Trophoblast cell (in vitro differentiated cells and primary cell): ENCODE data around the gene KLK11.

Experiments
- DNase-seq, 2 donors: peaks; one replicate each; pipeline ENCODE4 v3.0.0-alpha.2; 2016
- H2AFZ ChIP-seq: 2 replicates; pipeline ENCODE4 v1.6.1; 2013; ENCODE audit warnings: low read length, moderate library complexity, mild to moderate bottlenecking; ENCODE audit not compliant: insufficient read depth, poor library complexity
- H2AK5ac ChIP-seq: 2 replicates; pipeline ENCODE4 v1.6.1; 2013; ENCODE audit warnings: mild to moderate bottlenecking, low read length
- H2BK120ac ChIP-seq: 2 replicates; pipeline ENCODE4 v1.6.1; 2013; ENCODE audit warnings: low read length, mild to moderate bottlenecking, moderate library complexity; ENCODE audit not compliant: insufficient read depth, poor library complexity
- H2BK12ac ChIP-seq: 2 replicates; pipeline ENCODE4 v1.6.1; 2013; ENCODE audit warnings: mild to moderate bottlenecking, low read length, moderate library complexity
- H2BK5ac ChIP-seq: 2 replicates; pipeline ENCODE4 v1.6.1; 2013; ENCODE audit warnings: low read length, low read depth, moderate library complexity, mild to moderate bottlenecking; ENCODE audit not compliant: poor library complexity
- H3K14ac ChIP-seq: 2 replicates; pipeline ENCODE4 v1.6.1; 2013; ENCODE audit warnings: mild to moderate bottlenecking, low read length
- H3K18ac ChIP-seq: 2 replicates; pipeline ENCODE4 v1.6.1; 2013; ENCODE audit warnings: mild to moderate bottlenecking, low read length
- H3K23ac ChIP-seq: 2 replicates; pipeline ENCODE4 v1.6.1; 2013; ENCODE audit warnings: low read length
- H3K27ac ChIP-seq: 2 replicates; pipeline ENCODE4 v1.5.1; 2013; ENCODE audit warnings: low read depth, mild to moderate bottlenecking, inconsistent platforms, low read length, moderate library complexity
- H3K27me3 ChIP-seq: 2 replicates; pipeline ENCODE4 v1.6.1; 2013; ENCODE audit warnings: inconsistent platforms, mild to moderate bottlenecking, low read length, moderate library complexity; ENCODE audit not compliant: insufficient read depth
- H3K36me3 ChIP-seq, 2 experiments: 1 replicate in 1 of 2; 2 replicates in 1 of 2; pipeline ENCODE4 v1.6.1; 2013; ENCODE audit warnings: low read length in 2 of 2, mild to moderate bottlenecking in 2 of 2, moderate library complexity in 1 of 2; ENCODE audit not compliant: insufficient read depth in 2 of 2, control insufficient read depth in 1 of 2
- H3K4ac ChIP-seq: 2 replicates; pipeline ENCODE4 v1.6.1; 2013; ENCODE audit warnings: low read depth, mild to moderate bottlenecking, low read length, moderate library complexity
- H3K4me1 ChIP-seq, 2 experiments: 1 replicate in 1 of 2; 2 replicates in 1 of 2; pipeline ENCODE4 v1.6.1; 2013; ENCODE audit warnings: low read length in 2 of 2, mild to moderate bottlenecking in 2 of 2, moderate library complexity in 1 of 2; ENCODE audit not compliant: insufficient read depth in 2 of 2, control insufficient read depth in 1 of 2
- H3K4me2 ChIP-seq: 2 replicates; pipeline ENCODE4 v1.6.1; 2013; ENCODE audit warnings: inconsistent platforms, mild to moderate bottlenecking, low read length, moderate library complexity
- H3K4me3 ChIP-seq: 2 replicates; pipeline ENCODE4 v1.5.1; 2013; ENCODE audit warnings: mild to moderate bottlenecking, low read depth, low read length, inconsistent platforms
- H3K79me1 ChIP-seq: one replicate; pipeline ENCODE4 v1.6.1; 2013; ENCODE audit warnings: low read length
- H3K79me2 ChIP-seq: 2 replicates; pipeline ENCODE4 v1.6.1; 2013; ENCODE audit warnings: low read length, mild to moderate bottlenecking; ENCODE audit not compliant: control insufficient read depth, insufficient read depth, poor library complexity
- H3K9ac ChIP-seq: 2 replicates; pipeline ENCODE4 v1.6.1; 2013; ENCODE audit warnings: mild to moderate bottlenecking, low read length
- H3K9me3 ChIP-seq: 2 replicates; pipeline ENCODE4 v1.6.1; 2013; ENCODE audit warnings: low read depth, mild to moderate bottlenecking, control low read depth, inconsistent platforms, low read length; ENCODE audit not compliant: insufficient read depth
- H4K12ac ChIP-seq: 2 replicates; pipeline ENCODE4 v1.6.1; 2013; ENCODE audit warnings: low read depth, mild to moderate bottlenecking, low read length, moderate library complexity
- H4K8ac ChIP-seq: 2 replicates; pipeline ENCODE4 v1.6.1; 2013; ENCODE audit warnings: low read depth, mild to moderate bottlenecking, low read length, moderate library complexity
- H4K91ac ChIP-seq: one replicate; pipeline ENCODE4 v1.6.1; 2013; ENCODE audit warnings: low read depth, mild to moderate bottlenecking, low read length, moderate library complexity
- WGBS: extraction: QIAGEN DNeasy Blood & Tissue Kit; methylation state at CpG from one replicate; pipeline ENCODE4 v1.1.7; 2013; ENCODE audit warnings: missing lambda C conversion rate; ENCODE audit not compliant: insufficient read length, insufficient coverage; ENCODE audit errors: extremely low coverage; 5-methylcytosine and 5-hydroxymethylcytosine counted together

Gene KLK11

DNA sequence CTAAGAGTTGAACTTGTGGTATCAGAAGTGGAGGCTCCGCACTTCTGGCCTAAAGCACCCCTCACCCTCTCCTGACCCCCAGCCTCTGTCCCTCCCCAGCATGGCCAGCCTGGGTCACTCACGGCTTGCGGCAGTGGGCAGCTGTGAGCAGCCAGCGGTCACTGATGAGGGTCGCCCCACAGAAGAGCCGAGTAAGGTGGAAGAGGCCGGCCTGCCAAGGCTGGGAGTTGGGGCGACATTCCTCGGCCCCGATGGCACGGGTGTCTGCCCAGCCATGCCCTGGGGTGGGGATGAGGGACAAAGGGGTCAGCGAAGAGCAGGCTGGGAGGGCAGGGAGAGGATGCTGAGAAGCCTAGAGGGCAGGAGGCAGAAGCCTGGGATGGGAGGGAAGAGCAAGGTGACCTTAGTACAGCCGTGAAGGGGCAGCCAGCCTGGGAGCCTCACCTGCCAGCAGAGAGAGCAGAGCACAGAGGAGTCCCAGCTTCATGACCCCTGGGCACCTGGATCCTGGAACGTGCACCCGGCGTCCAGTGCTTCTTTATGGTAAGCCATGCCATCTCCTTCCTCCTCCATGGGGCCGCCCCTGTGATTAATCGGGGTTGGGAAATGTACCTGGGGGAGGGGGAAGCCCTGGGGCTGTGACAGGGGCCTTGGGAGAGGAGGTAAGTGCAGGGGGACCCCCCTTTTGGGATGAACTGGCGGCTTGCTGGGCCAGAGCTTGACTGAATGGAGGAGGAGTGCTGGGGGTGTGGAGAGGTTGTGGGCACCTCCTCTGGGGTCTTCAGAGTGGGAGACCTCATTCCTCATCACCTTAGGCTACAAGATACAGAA lies 17.1 kb downstream of the KLK11 start:
- H2BK12ac ChIP-seq, result no peak overlapping the region
- H3K4me1 ChIP-seq, result peaks cover 0 to 6% of the 10 kb centered on the region in 2 experiments
- H3K23ac ChIP-seq, result no peak overlapping the region
- no peak overlapping the region for H2AFZ ChIP-seq
- no peak overlapping the region for H3K27ac ChIP-seq
- H4K8ac ChIP-seq, result no peak overlapping the region
- WGBS, result no CpG with 5 or more reads among the region's 19 CpGs
- no peak overlapping the region for H3K4me2 ChIP-seq
- peaks cover 3% of the 10 kb centered on the region for H3K9me3 ChIP-seq
- no peak overlapping the region for H4K91ac ChIP-seq
- DNase-seq, result no peak
- H2BK120ac ChIP-seq, result no peak overlapping the region
- no peak overlapping the region for H3K14ac ChIP-seq
- no peaks in the 10 kb centered on the region for H3K79me2 ChIP-seq
- H3K4ac ChIP-seq, result no peak overlapping the region
- no peak overlapping the region for H4K12ac ChIP-seq
- no peak overlapping the region for H3K9ac ChIP-seq
- no peaks in the 10 kb centered on the region for H3K27me3 ChIP-seq
- no peaks in the 10 kb centered on the region for H3K79me1 ChIP-seq
- no peak overlapping the region for H2AK5ac ChIP-seq
- H2BK5ac ChIP-seq, result no peak overlapping the region
- H3K18ac ChIP-seq, result no peak overlapping the region
- H3K4me3 ChIP-seq, result no peak overlapping the region
- no peaks in the 10 kb centered on the region for H3K36me3 ChIP-seq

DNA sequence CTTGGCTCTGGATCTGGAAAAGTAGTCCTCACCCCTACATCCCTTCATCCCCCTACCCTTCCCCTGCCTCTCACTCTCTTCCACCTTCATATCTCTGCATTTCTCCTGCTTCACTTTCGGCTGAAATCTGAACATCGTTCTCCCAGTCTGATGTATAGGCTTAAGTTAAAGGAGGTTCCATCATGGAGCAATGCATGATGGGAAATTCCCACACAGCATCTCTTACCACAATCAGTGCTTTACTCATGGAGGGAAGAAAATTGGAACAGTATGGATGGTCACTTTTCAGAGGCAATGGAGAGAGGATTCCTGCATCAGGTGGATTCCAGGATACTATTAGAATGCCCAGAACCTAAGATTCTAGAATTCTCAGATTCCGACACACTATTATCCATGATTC lies 18.9 kb downstream of the KLK11 start:
- no peaks in the 10 kb centered on the region for H3K79me2 ChIP-seq
- DNase-seq, result no peak

DNA sequence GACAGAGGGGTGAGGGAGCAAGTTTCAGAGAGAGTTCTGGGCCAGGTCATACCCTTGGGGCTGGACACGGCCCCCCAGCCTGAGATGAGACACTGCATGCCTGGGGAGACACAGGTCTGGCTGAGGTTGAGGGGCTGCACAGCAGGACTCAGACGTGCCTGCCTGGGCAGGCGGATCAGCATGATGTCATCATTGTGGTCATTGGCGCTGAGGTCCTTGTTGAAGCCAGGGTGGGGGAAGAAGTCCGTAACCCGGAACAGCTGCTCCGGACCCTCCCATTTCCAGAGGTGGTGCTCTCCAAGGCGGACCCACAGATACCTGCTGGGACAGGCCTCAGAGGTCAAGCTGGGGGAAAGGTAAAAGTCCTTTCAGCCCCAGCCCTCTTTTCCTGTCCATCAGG lies 20.0 kb downstream of the KLK11 start:
- H3K14ac ChIP-seq, result no peak overlapping the region
- no peak overlapping the region for H2AFZ ChIP-seq
- H3K18ac ChIP-seq, result no peak overlapping the region
- no CpG with 5 or more reads among the region's 8 CpGs for WGBS
- no peak overlapping the region for H3K27ac ChIP-seq
- no peak overlapping the region for H2BK12ac ChIP-seq
- no peak overlapping the region for H3K23ac ChIP-seq
- no peak overlapping the region for H2BK120ac ChIP-seq
- no peak overlapping the region for H3K9ac ChIP-seq
- DNase-seq, result no peak
- peaks cover 7 to 12% of the 10 kb centered on the region in 2 experiments for H3K4me1 ChIP-seq
- H3K4ac ChIP-seq, result no peak overlapping the region
- H3K27me3 ChIP-seq, result no peaks in the 10 kb centered on the region
- no peak overlapping the region for H2BK5ac ChIP-seq
- no peak overlapping the region for H2AK5ac ChIP-seq
- H3K4me2 ChIP-seq, result no peak overlapping the region
- no peaks in the 10 kb centered on the region for H3K79me1 ChIP-seq
- no peak overlapping the region for H4K8ac ChIP-seq
- H4K91ac ChIP-seq, result no peak overlapping the region
- H3K9me3 ChIP-seq, result peaks cover 3% of the 10 kb centered on the region
- H4K12ac ChIP-seq, result no peak overlapping the region
- no peaks in the 10 kb centered on the region for H3K79me2 ChIP-seq
- H3K4me3 ChIP-seq, result no peak overlapping the region
- no peaks in the 10 kb centered on the region for H3K36me3 ChIP-seq

More for the DNA sequence above, 18.9 kb downstream of the KLK11 start:
- Histone ChIP-seq H3K27ac (no peak overlapping the region), H2BK120ac (no peak overlapping the region), H3K18ac (no peak overlapping the region), H3K36me3 (no peaks in the 10 kb centered on the region), H3K14ac (no peak overlapping the region), H3K4me3 (no peak overlapping the region), H4K12ac (no peak overlapping the region), H3K4me2 (no peak overlapping the region), H2AK5ac (no peak overlapping the region), H3K9me3 (peaks cover 3% of the 10 kb centered on the region), H2BK12ac (no peak overlapping the region), H3K79me1 (no peaks in the 10 kb centered on the region), H3K4ac (no peak overlapping the region), H3K9ac (no peak overlapping the region), H4K8ac (no peak overlapping the region), H4K91ac (no peak overlapping the region), H3K4me1 (peaks cover under 1 to 6% of the 10 kb centered on the region in 2 experiments), H3K23ac (no peak overlapping the region), H2AFZ (no peak overlapping the region), H3K27me3 (no peaks in the 10 kb centered on the region), H2BK5ac (no peak overlapping the region)
- no CpG with 5 or more reads among the region's 3 CpGs for WGBS

DNA sequence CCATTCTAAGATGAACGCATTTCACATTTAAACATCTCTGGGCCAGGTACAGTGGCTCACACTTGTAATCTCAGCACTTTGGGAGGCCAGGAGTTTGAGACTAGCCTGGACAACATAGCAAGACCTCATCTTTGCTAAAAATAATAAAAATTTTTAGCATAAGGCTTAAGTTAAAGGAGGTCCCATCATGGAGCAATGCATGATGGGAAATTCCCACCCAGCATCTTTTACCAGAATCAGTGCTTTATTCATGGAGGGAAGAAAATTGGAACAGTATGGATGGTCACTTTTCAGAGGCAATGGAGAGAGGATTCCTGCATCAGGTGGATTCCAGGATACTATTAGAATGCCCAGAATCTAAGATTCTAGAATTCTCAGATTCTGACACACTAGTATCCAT lies 21.2 kb downstream of the KLK11 start:
- Histone ChIP-seq H3K27me3 (no peaks in the 10 kb centered on the region), H3K23ac (no peak overlapping the region), H3K4ac (no peak overlapping the region), H3K27ac (no peak overlapping the region), H3K4me2 (no peak overlapping the region), H3K4me3 (no peak overlapping the region), H4K91ac (no peak overlapping the region), H3K9me3 (peaks cover 3% of the 10 kb centered on the region), H3K18ac (no peak overlapping the region), H4K12ac (no peak overlapping the region), H3K14ac (no peak overlapping the region), H3K79me1 (no peaks in the 10 kb centered on the region), H2BK5ac (no peak overlapping the region), H2BK12ac (no peak overlapping the region), H3K36me3 (no peaks in the 10 kb centered on the region), H3K79me2 (no peaks in the 10 kb centered on the region), H2BK120ac (no peak overlapping the region), H2AK5ac (no peak overlapping the region), H3K9ac (no peak overlapping the region), H3K4me1 (peaks cover 12 to 13% of the 10 kb centered on the region in 2 experiments), H2AFZ (no peak overlapping the region), H4K8ac (no peak overlapping the region)
- WGBS, result no CpG with 5 or more reads among the region's 1 CpG
- DNase-seq, result no peak
